Thyroid gland (tissue), 4 donors: ENCODE data around the gene PNPLA2.

Experiments used
- CTCF ChIP-seq, 6 experiments: fragments of 200-600 bp in 3 of 6; fragments of 450-650 bp in 3 of 6; sonication (generic) in 3 of 6; IDR thresholded peaks; one replicate each; pipeline ENCODE4 v1.5.1; 2016 to 2019; ENCODE audit warnings: antibody characterized with exemption in 6 of 6, mild to moderate bottlenecking in 2 of 6, inconsistent platforms in 1 of 6, moderate library complexity in 1 of 6
- POLR2A ChIP-seq, 2 donors: fragments of 450-650 bp; IDR thresholded peaks; one replicate each; pipeline ENCODE4 v1.6.1; 2017; ENCODE audit warnings: antibody characterized with exemption in 2 of 2, mild to moderate bottlenecking in 2 of 2, moderate library complexity in 1 of 2

- TF ChIP-seq POLR2A (IDR thresholded peaks at IDR 0.05) (no peak), CTCF (IDR thresholded peaks at IDR 0.05) (no peak)
These were observed 6.3 kb upstream of the PNPLA2 start for GRCh38 chr11:812390-812789.
